Body of pancreas (tissue), 4 donors: ENCODE measurements around the gene C1QTNF9B.

Experiments
- POLR2A ChIP-seq, 3 donors: fragments of 450-650 bp; IDR thresholded peaks; one replicate each; pipeline ENCODE4 v1.6.1; 2016; ENCODE audit warnings: antibody characterized with exemption in 3 of 3, mild to moderate bottlenecking in 2 of 3
- TF ChIP-seq, protein P1 (sequence below), 7 experiments: fragments of 450-650 bp in 4 of 7; fragments of 200-600 bp in 3 of 7; sonication (generic) in 3 of 7; IDR thresholded peaks; one replicate each; pipeline ENCODE4 v1.5.1; 2016 to 2019; ENCODE audit warnings: antibody characterized with exemption in 7 of 7

- no peak for TF ChIP-seq POLR2A (IDR thresholded peaks at IDR 0.05)
- TF ChIP-seq, protein P1, sequence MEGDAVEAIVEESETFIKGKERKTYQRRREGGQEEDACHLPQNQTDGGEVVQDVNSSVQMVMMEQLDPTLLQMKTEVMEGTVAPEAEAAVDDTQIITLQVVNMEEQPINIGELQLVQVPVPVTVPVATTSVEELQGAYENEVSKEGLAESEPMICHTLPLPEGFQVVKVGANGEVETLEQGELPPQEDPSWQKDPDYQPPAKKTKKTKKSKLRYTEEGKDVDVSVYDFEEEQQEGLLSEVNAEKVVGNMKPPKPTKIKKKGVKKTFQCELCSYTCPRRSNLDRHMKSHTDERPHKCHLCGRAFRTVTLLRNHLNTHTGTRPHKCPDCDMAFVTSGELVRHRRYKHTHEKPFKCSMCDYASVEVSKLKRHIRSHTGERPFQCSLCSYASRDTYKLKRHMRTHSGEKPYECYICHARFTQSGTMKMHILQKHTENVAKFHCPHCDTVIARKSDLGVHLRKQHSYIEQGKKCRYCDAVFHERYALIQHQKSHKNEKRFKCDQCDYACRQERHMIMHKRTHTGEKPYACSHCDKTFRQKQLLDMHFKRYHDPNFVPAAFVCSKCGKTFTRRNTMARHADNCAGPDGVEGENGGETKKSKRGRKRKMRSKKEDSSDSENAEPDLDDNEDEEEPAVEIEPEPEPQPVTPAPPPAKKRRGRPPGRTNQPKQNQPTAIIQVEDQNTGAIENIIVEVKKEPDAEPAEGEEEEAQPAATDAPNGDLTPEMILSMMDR (IDR thresholded peaks at IDR 0.05): no peak
Measured at GRCh38 chr13:23865906-23866305, 31.4 kb downstream of the C1QTNF9B start.
